ENCODE measurements around the gene C10orf90.

Gene C10orf90

GRCh38 chr10:126463286-126463685 lies 207.2 kb downstream of the C10orf90 start:
- no peak for DNase-seq
- H3K27me3 ChIP-seq (replicated peaks; ENCODE audit: control insufficient read depth, insufficient read depth, low read length, poor library complexity, severe bottlenecking): no peaks in the 10 kb centered on the region
- no peak overlapping the region for H3K4me3 ChIP-seq (ENCODE audit: insufficient read depth, low read depth, low read length, poor library complexity, severe bottlenecking)
- H3K9me3 ChIP-seq (ENCODE audit: control insufficient read depth, low read length): no peaks in the 10 kb centered on the region
- no peaks in the 10 kb centered on the region for H3K36me3 ChIP-seq (ENCODE audit: control insufficient read depth, insufficient read depth, low read length)
- no peaks in the 10 kb centered on the region for H3K4me1 ChIP-seq (ENCODE audit: control insufficient read depth, insufficient read depth, low read length, poor library complexity, severe bottlenecking)
- H3K27ac ChIP-seq (ENCODE audit: insufficient read depth, low read length, poor library complexity, severe bottlenecking): no peak overlapping the region

- Histone ChIP-seq H3K4me3 (ENCODE audit: insufficient read depth, low read depth, low read length, poor library complexity, severe bottlenecking) (no peak overlapping the region), H3K27me3 (replicated peaks; ENCODE audit: control insufficient read depth, insufficient read depth, low read length, poor library complexity, severe bottlenecking) (no peaks in the 10 kb centered on the region), H3K36me3 (ENCODE audit: control insufficient read depth, insufficient read depth, low read length) (no peaks in the 10 kb centered on the region), H3K4me1 (ENCODE audit: control insufficient read depth, insufficient read depth, low read length, poor library complexity, severe bottlenecking) (no peaks in the 10 kb centered on the region), H3K9me3 (ENCODE audit: control insufficient read depth, low read length) (no peaks in the 10 kb centered on the region), H3K27ac (ENCODE audit: insufficient read depth, low read length, poor library complexity, severe bottlenecking) (no peak overlapping the region)
- no peak for DNase-seq
Measured at GRCh38 chr10:126461289-126461940, 209.1 kb downstream of the C10orf90 start.

GRCh38 chr10:126459878-126460481 lies 210.5 kb downstream of the C10orf90 start:
- DNase-seq: no peak
- H3K27me3 ChIP-seq (replicated peaks; ENCODE audit: control insufficient read depth, insufficient read depth, low read length, poor library complexity, severe bottlenecking): no peaks in the 10 kb centered on the region
- no peaks in the 10 kb centered on the region for H3K4me1 ChIP-seq (ENCODE audit: control insufficient read depth, insufficient read depth, low read length, poor library complexity, severe bottlenecking)
- no peaks in the 10 kb centered on the region for H3K36me3 ChIP-seq (ENCODE audit: control insufficient read depth, insufficient read depth, low read length)
- no peak overlapping the region for H3K27ac ChIP-seq (ENCODE audit: insufficient read depth, low read length, poor library complexity, severe bottlenecking)
- no peak overlapping the region for H3K4me3 ChIP-seq (ENCODE audit: insufficient read depth, low read depth, low read length, poor library complexity, severe bottlenecking)
- no peaks in the 10 kb centered on the region for H3K9me3 ChIP-seq (ENCODE audit: control insufficient read depth, low read length)

- H3K4me3 ChIP-seq (ENCODE audit: insufficient read depth, low read depth, low read length, poor library complexity, severe bottlenecking): no peak overlapping the region
- no peak for DNase-seq
- no peaks in the 10 kb centered on the region for H3K36me3 ChIP-seq (ENCODE audit: control insufficient read depth, insufficient read depth, low read length)
- no peaks in the 10 kb centered on the region for H3K9me3 ChIP-seq (ENCODE audit: control insufficient read depth, low read length)
- no peaks in the 10 kb centered on the region for H3K27me3 ChIP-seq (replicated peaks; ENCODE audit: control insufficient read depth, insufficient read depth, low read length, poor library complexity, severe bottlenecking)
- no peak overlapping the region for H3K27ac ChIP-seq (ENCODE audit: insufficient read depth, low read length, poor library complexity, severe bottlenecking)
- no peaks in the 10 kb centered on the region for H3K4me1 ChIP-seq (ENCODE audit: control insufficient read depth, insufficient read depth, low read length, poor library complexity, severe bottlenecking)
Measured at GRCh38 chr10:126459032-126459831, 211.3 kb downstream of the C10orf90 start.

GRCh38 chr10:126458466-126458865 lies 212.0 kb downstream of the C10orf90 start:
- no peaks in the 10 kb centered on the region for H3K36me3 ChIP-seq (ENCODE audit: control insufficient read depth, insufficient read depth, low read length)
- H3K9me3 ChIP-seq (ENCODE audit: control insufficient read depth, low read length): no peaks in the 10 kb centered on the region
- H3K27ac ChIP-seq (ENCODE audit: insufficient read depth, low read length, poor library complexity, severe bottlenecking): no peak overlapping the region
- H3K4me3 ChIP-seq (ENCODE audit: insufficient read depth, low read depth, low read length, poor library complexity, severe bottlenecking): no peak overlapping the region
- H3K27me3 ChIP-seq (replicated peaks; ENCODE audit: control insufficient read depth, insufficient read depth, low read length, poor library complexity, severe bottlenecking): no peaks in the 10 kb centered on the region
- no peak for DNase-seq
- no peaks in the 10 kb centered on the region for H3K4me1 ChIP-seq (ENCODE audit: control insufficient read depth, insufficient read depth, low read length, poor library complexity, severe bottlenecking)

- no peak for DNase-seq
- H3K27ac ChIP-seq (ENCODE audit: insufficient read depth, low read length, poor library complexity, severe bottlenecking): no peak overlapping the region
- H3K27me3 ChIP-seq (replicated peaks; ENCODE audit: control insufficient read depth, insufficient read depth, low read length, poor library complexity, severe bottlenecking): no peaks in the 10 kb centered on the region
- no peak overlapping the region for H3K4me3 ChIP-seq (ENCODE audit: insufficient read depth, low read depth, low read length, poor library complexity, severe bottlenecking)
- H3K4me1 ChIP-seq (ENCODE audit: control insufficient read depth, insufficient read depth, low read length, poor library complexity, severe bottlenecking): no peaks in the 10 kb centered on the region
- no peaks in the 10 kb centered on the region for H3K36me3 ChIP-seq (ENCODE audit: control insufficient read depth, insufficient read depth, low read length)
- H3K9me3 ChIP-seq (ENCODE audit: control insufficient read depth, low read length): no peaks in the 10 kb centered on the region
Measured at GRCh38 chr10:126456632-126457031, 213.9 kb downstream of the C10orf90 start.

- H3K4me1 ChIP-seq (ENCODE audit: control insufficient read depth, insufficient read depth, low read length, poor library complexity, severe bottlenecking): no peaks in the 10 kb centered on the region
- H3K27me3 ChIP-seq (replicated peaks; ENCODE audit: control insufficient read depth, insufficient read depth, low read length, poor library complexity, severe bottlenecking): no peaks in the 10 kb centered on the region
- no peak for DNase-seq
- H3K27ac ChIP-seq (ENCODE audit: insufficient read depth, low read length, poor library complexity, severe bottlenecking): no peak overlapping the region
- H3K4me3 ChIP-seq (ENCODE audit: insufficient read depth, low read depth, low read length, poor library complexity, severe bottlenecking): no peak overlapping the region
- no peaks in the 10 kb centered on the region for H3K9me3 ChIP-seq (ENCODE audit: control insufficient read depth, low read length)
- H3K36me3 ChIP-seq (ENCODE audit: control insufficient read depth, insufficient read depth, low read length): no peaks in the 10 kb centered on the region
Measured at GRCh38 chr10:126455766-126456405, 214.6 kb downstream of the C10orf90 start.

GRCh38 chr10:126455036-126455765 lies 215.3 kb downstream of the C10orf90 start:
- Histone ChIP-seq H3K9me3 (ENCODE audit: control insufficient read depth, low read length) (no peaks in the 10 kb centered on the region), H3K27me3 (replicated peaks; ENCODE audit: control insufficient read depth, insufficient read depth, low read length, poor library complexity, severe bottlenecking) (no peaks in the 10 kb centered on the region), H3K4me1 (ENCODE audit: control insufficient read depth, insufficient read depth, low read length, poor library complexity, severe bottlenecking) (no peaks in the 10 kb centered on the region), H3K36me3 (ENCODE audit: control insufficient read depth, insufficient read depth, low read length) (no peaks in the 10 kb centered on the region), H3K4me3 (ENCODE audit: insufficient read depth, low read depth, low read length, poor library complexity, severe bottlenecking) (no peak overlapping the region), H3K27ac (ENCODE audit: insufficient read depth, low read length, poor library complexity, severe bottlenecking) (no peak overlapping the region)
- DNase-seq: no peak

GRCh38 chr10:126454045-126454751 lies 216.3 kb downstream of the C10orf90 start:
- Histone ChIP-seq H3K27ac (ENCODE audit: insufficient read depth, low read length, poor library complexity, severe bottlenecking) (no peak overlapping the region), H3K27me3 (replicated peaks; ENCODE audit: control insufficient read depth, insufficient read depth, low read length, poor library complexity, severe bottlenecking) (no peaks in the 10 kb centered on the region), H3K36me3 (ENCODE audit: control insufficient read depth, insufficient read depth, low read length) (no peaks in the 10 kb centered on the region), H3K4me3 (ENCODE audit: insufficient read depth, low read depth, low read length, poor library complexity, severe bottlenecking) (no peak overlapping the region), H3K9me3 (ENCODE audit: control insufficient read depth, low read length) (no peaks in the 10 kb centered on the region), H3K4me1 (ENCODE audit: control insufficient read depth, insufficient read depth, low read length, poor library complexity, severe bottlenecking) (no peaks in the 10 kb centered on the region)
- no peak for DNase-seq

Data from effector memory CD4-positive, alpha-beta T cell (primary cell).